Measurements from ENCODE around the gene CHST5.

GRCh38 chr16:75576384-75576811 is 40.5 kb upstream of the CHST5 start:
- TF ChIP-seq POLR2A (IDR thresholded peaks at IDR 0.05; ENCODE audit: low read length) (no peak), GATA1 (IDR thresholded peaks at IDR 0.05; ENCODE audit: low read depth, low read length) (no peak)

Data from erythroblast (primary cell).